Activated gamma-delta T cell treated with Interleukin-2 at 50 U/mL for 16 hours (primary cell): Measurements from ENCODE around the gene IFITM10.
"Not testable (repeated sequence)": the region's sequence is repeated elsewhere in the genome, so short reads cannot be mapped to it uniquely, and the experiment has no call there.

Source experiments
- DNase-seq: peaks from one replicate; pipeline ENCODE4 v3.0.0-alpha.2; 2020

The IFITM10 gene

DNA sequence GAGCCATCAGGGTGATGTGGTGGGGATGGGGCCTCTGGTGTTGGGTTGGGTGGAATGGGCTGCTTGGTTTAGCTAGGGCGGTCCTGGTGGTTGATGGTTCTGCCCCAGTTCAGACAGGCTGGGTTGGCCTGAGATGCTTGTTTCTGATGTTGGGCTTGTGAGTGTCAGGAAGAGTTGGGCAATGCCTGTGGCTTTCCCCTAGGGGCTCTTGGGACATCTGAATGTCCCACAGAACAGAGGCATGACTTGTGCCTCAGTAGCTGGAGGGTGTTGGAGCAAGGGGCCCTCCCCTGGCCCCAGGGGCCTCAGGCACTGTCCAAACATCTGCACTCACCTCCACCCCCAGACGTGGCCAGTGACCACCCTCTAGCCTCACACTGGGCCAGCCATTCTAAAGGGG is 27.3 kb upstream of the IFITM10 start:
- DNase-seq, result no peak

GRCh38 chr11:1776944-1777715 is 26.7 kb upstream of the IFITM10 start:
- DNase-seq, result no peak

DNA sequence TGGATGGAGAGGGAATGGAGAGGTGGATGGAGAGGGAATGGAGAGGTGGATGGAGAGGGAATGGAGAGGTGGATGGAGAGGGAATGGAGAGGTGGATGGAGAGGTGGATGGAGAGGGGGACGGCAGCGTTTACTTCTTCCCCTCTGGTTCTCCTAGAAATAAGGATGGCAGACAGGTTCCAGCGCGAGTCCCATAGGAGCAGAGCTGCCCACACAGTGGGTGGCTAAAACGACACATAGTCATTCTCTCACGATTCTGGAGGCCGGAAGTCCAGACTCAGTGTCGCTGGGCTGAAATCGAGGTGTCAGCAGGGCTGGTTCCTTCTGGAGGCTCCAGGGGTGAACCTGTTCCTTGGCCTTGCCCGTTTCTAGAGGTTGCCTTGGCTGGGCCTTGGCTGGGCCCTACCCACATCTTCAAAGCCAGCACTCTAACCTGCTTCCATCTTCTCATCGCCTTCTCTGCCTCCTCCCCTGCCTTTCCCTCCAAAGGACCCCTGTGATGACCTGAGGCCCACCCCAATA is 26.0 kb upstream of the IFITM10 start:
- no peak for DNase-seq

GRCh38 chr11:1774886-1775285 is 24.5 kb upstream of the IFITM10 start:
- DNase-seq, result no peak

GRCh38 chr11:1773994-1774550 is 23.7 kb upstream of the IFITM10 start:
- DNase-seq, result no peak

GRCh38 chr11:1773131-1773993 is 23.0 kb upstream of the IFITM10 start:
- DNase-seq, result no peak

DNA sequence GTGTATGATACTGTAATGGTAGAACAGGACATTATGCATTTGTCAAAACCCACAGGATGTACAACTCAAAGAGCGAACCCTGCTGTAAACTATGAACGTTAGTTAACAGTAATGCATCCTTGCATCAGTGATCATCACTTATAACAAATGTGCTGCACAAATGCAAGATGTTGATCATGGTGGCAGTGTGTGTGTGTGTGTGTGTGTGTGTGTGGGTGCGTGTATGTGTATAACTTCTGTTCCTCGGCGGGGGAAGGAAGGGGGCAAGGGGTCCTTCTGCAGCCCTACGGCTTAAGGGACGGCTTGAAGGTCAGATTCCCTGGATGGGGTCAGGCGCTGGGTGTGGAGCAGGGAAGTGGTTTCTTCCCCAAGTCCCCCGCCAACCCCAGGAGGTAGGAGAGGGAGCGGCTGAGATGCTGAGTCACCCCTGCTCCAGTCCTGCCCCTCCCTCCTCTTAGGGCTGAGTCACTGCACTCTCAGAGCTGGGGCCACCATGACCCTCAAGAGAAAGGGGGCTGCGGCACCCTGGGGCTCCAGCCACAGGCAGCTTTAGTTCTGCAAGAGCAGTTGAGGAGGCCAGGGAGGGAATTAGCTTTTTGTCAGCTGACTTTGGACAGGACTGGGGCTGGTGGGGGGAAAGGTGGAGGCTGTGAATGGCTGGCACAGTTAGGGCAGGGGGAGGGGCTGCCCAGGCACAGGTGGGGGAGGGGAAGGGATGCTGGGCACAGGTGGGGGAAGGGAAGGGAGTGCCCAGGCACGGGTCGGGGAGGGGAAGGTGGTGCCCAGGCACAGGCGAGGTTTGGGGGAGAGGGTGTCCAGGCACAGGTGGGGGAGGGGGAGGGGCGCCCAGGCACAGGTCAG is 22.1 kb upstream of the IFITM10 start:
- DNase-seq, result peak; percentile 60

GRCh38 chr11:1771700-1772099 is 21.3 kb upstream of the IFITM10 start:
- no peak for DNase-seq

GRCh38 chr11:1771273-1771672 is 20.9 kb upstream of the IFITM10 start:
- DNase-seq, result no peak

GRCh38 chr11:1770528-1770927 is 20.1 kb upstream of the IFITM10 start:
- no peak for DNase-seq

- no peak for DNase-seq
Measured at GRCh38 chr11:1770061-1770460, 19.7 kb upstream of the IFITM10 start.

- DNase-seq, result not testable (repeated sequence)
Measured at GRCh38 chr11:1769304-1769936, 19.0 kb upstream of the IFITM10 start.

GRCh38 chr11:1768141-1768469 is 17.7 kb upstream of the IFITM10 start:
- DNase-seq, result no peak

GRCh38 chr11:1767399-1768140 is 17.2 kb upstream of the IFITM10 start:
- no peak for DNase-seq

- DNase-seq, result no peak
Measured at GRCh38 chr11:1766719-1767398, 16.5 kb upstream of the IFITM10 start.

- DNase-seq, result no peak
Measured at GRCh38 chr11:1765871-1766718, 15.7 kb upstream of the IFITM10 start.

- peak; percentile 85 for DNase-seq
Measured at GRCh38 chr11:1763796-1764661, 13.6 kb upstream of the IFITM10 start, which contains the start of gene CTSD. TSS of gene CTSD (minus strand) at chr11:1763927. CDS start at chr11:1763859, 68 bp downstream.

DNA sequence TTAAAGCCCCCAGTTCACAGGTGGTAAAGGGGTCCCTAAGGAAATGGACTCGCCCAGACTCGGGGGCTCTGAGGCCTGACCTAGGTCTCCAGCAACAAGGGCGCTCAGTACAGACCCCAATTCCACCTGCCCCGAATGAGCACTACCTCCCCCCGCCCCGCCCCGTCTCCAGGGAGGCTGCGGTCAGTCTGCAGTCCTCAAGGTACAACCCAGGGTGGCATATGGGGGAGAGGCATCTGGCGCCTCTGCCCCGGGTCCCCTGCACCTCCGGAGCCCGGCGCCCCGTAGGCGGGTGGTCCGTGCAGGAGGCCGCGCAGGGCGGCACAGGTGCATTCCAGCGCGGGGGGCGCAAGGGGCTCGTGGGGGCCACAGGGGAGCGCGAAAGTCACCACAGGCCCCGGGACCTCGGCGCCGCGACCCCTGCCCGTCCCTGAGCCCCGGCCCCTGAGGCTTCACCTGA is 13.0 kb upstream of the IFITM10 start:
- no peak for DNase-seq
